HepG2 (cell line): Measurements from ENCODE around the gene NYAP2. TPM values are rescaled to one million over a fixed set of nuclear protein-coding genes. Genes with fewer than 3 reads are reported as not detected.

ENCODE experiments used
- ATAC-seq: fragments of 200-7000 bp; cut with Tn5 transposase; 3 replicates; pipeline ENCODE4 v1.9.1; 2020; ENCODE audit warnings: mild to moderate bottlenecking, moderate library complexity
- BruUV-seq: library from RNA; stranded (reverse); fragments of 400-500 nt; replicated peaks from 2 replicates; lab custom pipeline; 2021; lab: Mats Ljungman, UMichigan
- CTCF ChIA-PET: fragments of 300-600 bp; formaldehyde crosslinking; extraction: SDS; loops from one replicate; lab custom pipeline; 2021; ENCODE audit warnings: low total read pairs, inconsistent platforms, low intra/inter-chr PET ratio; lab: Yijun Ruan, JAX
- POLR2A ChIA-PET: fragments of 350-600 bp; sonication (Branson Sonifier 250); formaldehyde crosslinking; loops from one replicate; lab custom pipeline; 2020; ENCODE audit warnings: antibody characterized with exemption, inconsistent platforms; lab: Yijun Ruan, JAX
- DNase-seq: peaks from one replicate; pipeline ENCODE4 v3.0.0-alpha.2; 2015; ENCODE audit warnings: low spot score
- FAIRE-seq: peaks from 3 replicates; lab custom pipeline; 2011; peaks lifted over from hg19 to GRCh38; lab: Jason Lieb, UNC
- H2AFZ ChIP-seq: one replicate; pipeline ENCODE4 v1.6.1; 2011; ENCODE audit warnings: low read length, inconsistent platforms
- H3K27ac ChIP-seq: fragments of 300-600 bp; 3 replicates; pipeline ENCODE4 v1.8.0; 2011; ENCODE audit warnings: mixed run types, mild to moderate bottlenecking, mixed read lengths, low read length, inconsistent platforms; ENCODE audit not compliant: insufficient read depth; ENCODE audit errors: extremely low read length
- H3K27me3 ChIP-seq, 2 experiments: fragments of 200-600 bp in 1 of 2; 2 replicates in 1 of 2; 3 replicates in 1 of 2; pipeline versions ENCODE4 v1.6.0 to v1.8.0; 2011; ENCODE audit warnings: low read length in 2 of 2, mild to moderate bottlenecking in 2 of 2, moderate library complexity in 2 of 2, inconsistent platforms in 1 of 2; ENCODE audit not compliant: insufficient read depth in 2 of 2, control insufficient read depth in 1 of 2
- H3K36me3 ChIP-seq, 2 experiments: fragments of 200-600 bp in 1 of 2; replicated peaks in 1 of 2; 2 replicates in 1 of 2; 3 replicates in 1 of 2; pipeline versions ENCODE4 v1.5.1 to v1.8.0; 2011; ENCODE audit warnings: low read length in 2 of 2, inconsistent platforms in 1 of 2; ENCODE audit not compliant: insufficient read depth in 2 of 2, control insufficient read depth in 1 of 2
- H3K4me1 ChIP-seq: 2 replicates; pipeline ENCODE4 v1.5.1; 2012; ENCODE audit warnings: low read length, inconsistent platforms; ENCODE audit not compliant: insufficient read depth
- H3K4me2 ChIP-seq: 2 replicates; pipeline ENCODE4 v1.6.0; 2011; ENCODE audit warnings: low read depth, low read length, inconsistent platforms
- H3K4me3 ChIP-seq, 3 experiments: fragments of 200-600 bp in 1 of 3; sonication (generic), shearing (Covaris generic) in 1 of 3; replicated peaks in 1 of 3; 2 replicates each; pipeline ENCODE4 v1.5.1; 2011 to 2016; ENCODE audit warnings: low read length in 3 of 3, inconsistent platforms in 2 of 3, low read depth in 2 of 3, mild to moderate bottlenecking in 2 of 3, control low read depth in 1 of 3, mixed read lengths in 1 of 3; ENCODE audit not compliant: insufficient read depth in 1 of 3
- H3K79me2 ChIP-seq: one replicate; pipeline ENCODE4 v1.6.1; 2011; ENCODE audit warnings: low read length, inconsistent platforms; ENCODE audit not compliant: insufficient read depth
- H3K9ac ChIP-seq: 2 replicates; pipeline ENCODE4 v1.6.0; 2011; ENCODE audit warnings: mild to moderate bottlenecking, low read depth, low read length, inconsistent platforms; ENCODE audit not compliant: insufficient read depth
- H3K9me3 ChIP-seq: 2 replicates; pipeline ENCODE4 v1.5.1; 2012; ENCODE audit warnings: mild to moderate bottlenecking, low read length
- H4K20me1 ChIP-seq: 2 replicates; pipeline ENCODE4 v1.6.0; 2011; ENCODE audit warnings: inconsistent platforms, mild to moderate bottlenecking, low read length, moderate library complexity; ENCODE audit not compliant: insufficient read depth
- CBX5 ChIP-seq: sonication (generic); formaldehyde crosslinking; IDR thresholded peaks from 2 replicates; pipeline ENCODE4 v1.4.0; 2020; ENCODE audit warnings: missing genetic modification reagents, borderline replicate concordance
- FOXA3 ChIP-seq: IDR thresholded peaks from 2 replicates; pipeline ENCODE4 v1.6.1; 2016; ENCODE audit warnings: missing genetic modification reagents, missing compliant biosample characterization
- FOXM1 ChIP-seq: sonication (generic); formaldehyde crosslinking; IDR thresholded peaks from 2 replicates; pipeline ENCODE4 v1.5.0; 2020; ENCODE audit warnings: missing genetic modification reagents
- HES4 ChIP-seq: sonication (generic); formaldehyde crosslinking; IDR thresholded peaks from 2 replicates; pipeline ENCODE4 v1.9.0; 2021; ENCODE audit warnings: mild to moderate bottlenecking, missing genetic modification reagents, borderline replicate concordance
- MYC ChIP-seq: sonication (generic); formaldehyde crosslinking; IDR thresholded peaks from 2 replicates; pipeline ENCODE4 v1.9.0; 2021; ENCODE audit warnings: missing genetic modification reagents, borderline replicate concordance
- ZMAT3 ChIP-seq: sonication (generic); formaldehyde crosslinking; conservative IDR thresholded peaks from 2 replicates; pipeline ENCODE4 v1.7.0; 2021; ENCODE audit warnings: missing genetic modification reagents
- ZNF550 ChIP-seq: sonication (generic); formaldehyde crosslinking; IDR thresholded peaks from 2 replicates; pipeline ENCODE4 v1.4.0; 2020; ENCODE audit warnings: mild to moderate bottlenecking, missing genetic modification reagents, borderline replicate concordance
- ZSCAN22 ChIP-seq: sonication (generic); formaldehyde crosslinking; IDR thresholded peaks from 2 replicates; pipeline ENCODE4 v1.4.0; 2020; ENCODE audit warnings: mild to moderate bottlenecking, missing genetic modification reagents
- in situ Hi-C: cut with HindIII; loops from 2 replicates; pipeline ENCODE4 v1.10.0; 2017; ENCODE audit warnings: low pct_unique_long_range_greater_than_20kb; ENCODE audit not compliant: extremely low pct_ligation_motif_present
- intact Hi-C: fragments of 100-400 bp; cut with micrococcal nuclease; formaldehyde crosslinking; loops from one replicate; pipeline ENCODE4 v1.10.0; 2022; ENCODE audit not compliant: unreplicated experiment
- polyA plus RNA-seq, 8 experiments: library from polyadenylated mRNA; depleted of rRNA in 3 of 8; stranded (reverse) in 7 of 8; unstranded in 1 of 8; fragments of >200 nt; fragmentation: Illumina TruSeq in 4 of 8; extraction: Trizol in 4 of 8; gene quantifications; 2 replicates each; pipeline versions ENCODE4 v1.2.1 to v1.2.3, GENCODE V29; 2011 to 2016; ENCODE audit warnings: low read depth in 4 of 8, missing spikeins in 1 of 8, mixed read lengths in 1 of 8; ENCODE audit not compliant: insufficient read depth in 1 of 8
- total RNA-seq, 5 experiments: library from RNA; depleted of rRNA; stranded (reverse); fragments of >200 nt; fragmentation: Illumina TruSeq; extraction: Trizol; gene quantifications; 2 replicates each; pipeline ENCODE4 v1.2.3, GENCODE V29; 2016; ENCODE audit warnings: low read depth in 1 of 5
- TF ChIP-seq, protein P1 (sequence below): sonication (generic); formaldehyde crosslinking; IDR thresholded peaks from 2 replicates; pipeline ENCODE4 v1.5.1; 2020; ENCODE audit warnings: missing genetic modification reagents, mild to moderate bottlenecking, borderline replicate concordance
- TF ChIP-seq, protein P2 (sequence below): fragments of 450-650 bp; IDR thresholded peaks from 2 replicates; pipeline ENCODE4 v1.6.1; 2017
- TF ChIP-seq, protein P3 (sequence below): sonication (generic); formaldehyde crosslinking; IDR thresholded peaks from 2 replicates; pipeline ENCODE4 v1.5.0; 2020; ENCODE audit warnings: missing genetic modification reagents
- TF ChIP-seq, protein P4 (sequence below): sonication (generic); formaldehyde crosslinking; IDR thresholded peaks from 2 replicates; pipeline ENCODE4 v1.8.1; 2022; ENCODE audit warnings: low read depth, mild to moderate bottlenecking, missing genetic modification reagents
- TF ChIP-seq, protein P5 (sequence below): sonication (generic); formaldehyde crosslinking; IDR thresholded peaks from 2 replicates; pipeline ENCODE4 v1.9.0; 2022; ENCODE audit warnings: missing genetic modification reagents, mild to moderate bottlenecking, borderline replicate concordance

The NYAP2 gene
- total and polyA plus RNA-seq, 2 of the 13 experiments (the other 11 are each of a cell fraction or from before 2014, with no cell fraction given): not detected

DNA sequence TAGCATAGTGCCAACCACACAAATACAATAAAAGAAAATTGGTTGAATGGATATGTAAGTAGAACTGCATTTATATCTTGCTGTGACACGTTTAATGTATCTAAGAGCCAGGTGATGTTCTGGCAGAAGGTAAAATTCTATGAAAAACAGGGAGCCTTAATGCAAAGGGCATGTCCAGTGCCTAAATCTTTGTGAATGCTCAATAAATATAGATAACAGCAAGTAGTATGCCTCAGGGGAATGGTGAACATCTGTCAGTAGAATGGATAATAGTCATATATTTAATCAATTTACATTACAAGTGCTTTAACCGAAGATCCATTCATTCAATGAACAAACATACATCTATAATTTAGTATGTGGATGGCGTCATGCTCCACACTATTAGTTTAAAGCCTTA is 43.7 kb upstream of the NYAP2 start (continued):
- TF ChIP-seq, protein P1, sequence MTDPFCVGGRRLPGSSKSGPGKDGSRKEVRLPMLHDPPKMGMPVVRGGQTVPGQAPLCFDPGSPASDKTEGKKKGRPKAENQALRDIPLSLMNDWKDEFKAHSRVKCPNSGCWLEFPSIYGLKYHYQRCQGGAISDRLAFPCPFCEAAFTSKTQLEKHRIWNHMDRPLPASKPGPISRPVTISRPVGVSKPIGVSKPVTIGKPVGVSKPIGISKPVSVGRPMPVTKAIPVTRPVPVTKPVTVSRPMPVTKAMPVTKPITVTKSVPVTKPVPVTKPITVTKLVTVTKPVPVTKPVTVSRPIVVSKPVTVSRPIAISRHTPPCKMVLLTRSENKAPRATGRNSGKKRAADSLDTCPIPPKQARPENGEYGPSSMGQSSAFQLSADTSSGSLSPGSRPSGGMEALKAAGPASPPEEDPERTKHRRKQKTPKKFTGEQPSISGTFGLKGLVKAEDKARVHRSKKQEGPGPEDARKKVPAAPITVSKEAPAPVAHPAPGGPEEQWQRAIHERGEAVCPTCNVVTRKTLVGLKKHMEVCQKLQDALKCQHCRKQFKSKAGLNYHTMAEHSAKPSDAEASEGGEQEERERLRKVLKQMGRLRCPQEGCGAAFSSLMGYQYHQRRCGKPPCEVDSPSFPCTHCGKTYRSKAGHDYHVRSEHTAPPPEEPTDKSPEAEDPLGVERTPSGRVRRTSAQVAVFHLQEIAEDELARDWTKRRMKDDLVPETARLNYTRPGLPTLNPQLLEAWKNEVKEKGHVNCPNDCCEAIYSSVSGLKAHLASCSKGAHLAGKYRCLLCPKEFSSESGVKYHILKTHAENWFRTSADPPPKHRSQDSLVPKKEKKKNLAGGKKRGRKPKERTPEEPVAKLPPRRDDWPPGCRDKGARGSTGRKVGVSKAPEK (CRISPR knock-in tag): no peak
- no peak for TF ChIP-seq FOXM1 (CRISPR knock-in tag)
- TF ChIP-seq, protein P2, sequence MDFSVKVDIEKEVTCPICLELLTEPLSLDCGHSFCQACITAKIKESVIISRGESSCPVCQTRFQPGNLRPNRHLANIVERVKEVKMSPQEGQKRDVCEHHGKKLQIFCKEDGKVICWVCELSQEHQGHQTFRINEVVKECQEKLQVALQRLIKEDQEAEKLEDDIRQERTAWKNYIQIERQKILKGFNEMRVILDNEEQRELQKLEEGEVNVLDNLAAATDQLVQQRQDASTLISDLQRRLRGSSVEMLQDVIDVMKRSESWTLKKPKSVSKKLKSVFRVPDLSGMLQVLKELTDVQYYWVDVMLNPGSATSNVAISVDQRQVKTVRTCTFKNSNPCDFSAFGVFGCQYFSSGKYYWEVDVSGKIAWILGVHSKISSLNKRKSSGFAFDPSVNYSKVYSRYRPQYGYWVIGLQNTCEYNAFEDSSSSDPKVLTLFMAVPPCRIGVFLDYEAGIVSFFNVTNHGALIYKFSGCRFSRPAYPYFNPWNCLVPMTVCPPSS: no peak

DNA sequence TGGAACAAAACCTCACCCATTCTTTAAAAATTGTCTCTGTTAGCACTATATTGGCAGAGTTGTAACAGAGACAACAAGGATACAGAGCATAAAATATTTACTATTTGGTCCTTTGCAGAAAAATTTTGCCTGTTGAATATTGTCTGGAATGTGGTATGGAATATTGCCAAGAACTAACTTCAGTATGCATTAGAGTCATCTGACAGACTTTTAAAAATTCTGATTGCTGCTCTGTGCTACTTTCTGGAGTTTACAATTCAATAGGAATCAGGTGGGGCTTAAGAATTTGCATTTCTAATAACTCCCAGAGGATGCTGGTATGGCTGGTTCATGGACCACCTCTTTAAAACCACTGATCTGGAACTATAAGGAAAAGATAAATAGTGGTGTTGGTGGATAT is 32.8 kb upstream of the NYAP2 start:
- intact Hi-C loops (no loop called here), in situ Hi-C loops (no loop called here)
- H3K27ac ChIP-seq: no peak overlapping the region
- H2AFZ ChIP-seq: no peak overlapping the region
- FAIRE-seq (no peak), ATAC-seq (no peak), DNase-seq (no peak)
- no peak for TF ChIP-seq FOXA3 (CRISPR knock-in tag)
- no peak for TF ChIP-seq ZSCAN22
- no peak for TF ChIP-seq HES4 (CRISPR knock-in tag)
- no peak for TF ChIP-seq ZNF550 (CRISPR knock-in tag)
- TF ChIP-seq, protein P3, sequence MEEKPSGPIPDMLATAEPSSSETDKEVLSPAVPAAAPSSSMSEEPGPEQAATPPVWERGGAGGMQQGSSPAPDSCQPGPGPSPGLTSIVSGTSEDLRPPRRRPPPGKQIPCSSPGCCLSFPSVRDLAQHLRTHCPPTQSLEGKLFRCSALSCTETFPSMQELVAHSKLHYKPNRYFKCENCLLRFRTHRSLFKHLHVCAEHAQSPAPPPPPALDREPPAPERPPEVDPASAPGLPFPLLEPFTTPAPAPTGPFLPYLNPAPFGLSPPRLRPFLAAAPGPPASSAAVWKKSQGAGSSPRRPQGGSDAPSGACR (CRISPR knock-in tag): no peak
- TF ChIP-seq ZMAT3: no peak
- no peak for TF ChIP-seq MYC (CRISPR knock-in tag)
- TF ChIP-seq, protein P4, sequence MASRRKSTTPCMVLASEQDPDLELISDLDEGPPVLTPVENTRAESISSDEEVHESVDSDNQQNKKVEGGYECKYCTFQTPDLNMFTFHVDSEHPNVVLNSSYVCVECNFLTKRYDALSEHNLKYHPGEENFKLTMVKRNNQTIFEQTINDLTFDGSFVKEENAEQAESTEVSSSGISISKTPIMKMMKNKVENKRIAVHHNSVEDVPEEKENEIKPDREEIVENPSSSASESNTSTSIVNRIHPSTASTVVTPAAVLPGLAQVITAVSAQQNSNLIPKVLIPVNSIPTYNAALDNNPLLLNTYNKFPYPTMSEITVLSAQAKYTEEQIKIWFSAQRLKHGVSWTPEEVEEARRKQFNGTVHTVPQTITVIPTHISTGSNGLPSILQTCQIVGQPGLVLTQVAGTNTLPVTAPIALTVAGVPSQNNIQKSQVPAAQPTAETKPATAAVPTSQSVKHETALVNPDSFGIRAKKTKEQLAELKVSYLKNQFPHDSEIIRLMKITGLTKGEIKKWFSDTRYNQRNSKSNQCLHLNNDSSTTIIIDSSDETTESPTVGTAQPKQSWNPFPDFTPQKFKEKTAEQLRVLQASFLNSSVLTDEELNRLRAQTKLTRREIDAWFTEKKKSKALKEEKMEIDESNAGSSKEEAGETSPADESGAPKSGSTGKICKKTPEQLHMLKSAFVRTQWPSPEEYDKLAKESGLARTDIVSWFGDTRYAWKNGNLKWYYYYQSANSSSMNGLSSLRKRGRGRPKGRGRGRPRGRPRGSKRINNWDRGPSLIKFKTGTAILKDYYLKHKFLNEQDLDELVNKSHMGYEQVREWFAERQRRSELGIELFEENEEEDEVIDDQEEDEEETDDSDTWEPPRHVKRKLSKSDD: no peak
- TF ChIP-seq, protein P5, sequence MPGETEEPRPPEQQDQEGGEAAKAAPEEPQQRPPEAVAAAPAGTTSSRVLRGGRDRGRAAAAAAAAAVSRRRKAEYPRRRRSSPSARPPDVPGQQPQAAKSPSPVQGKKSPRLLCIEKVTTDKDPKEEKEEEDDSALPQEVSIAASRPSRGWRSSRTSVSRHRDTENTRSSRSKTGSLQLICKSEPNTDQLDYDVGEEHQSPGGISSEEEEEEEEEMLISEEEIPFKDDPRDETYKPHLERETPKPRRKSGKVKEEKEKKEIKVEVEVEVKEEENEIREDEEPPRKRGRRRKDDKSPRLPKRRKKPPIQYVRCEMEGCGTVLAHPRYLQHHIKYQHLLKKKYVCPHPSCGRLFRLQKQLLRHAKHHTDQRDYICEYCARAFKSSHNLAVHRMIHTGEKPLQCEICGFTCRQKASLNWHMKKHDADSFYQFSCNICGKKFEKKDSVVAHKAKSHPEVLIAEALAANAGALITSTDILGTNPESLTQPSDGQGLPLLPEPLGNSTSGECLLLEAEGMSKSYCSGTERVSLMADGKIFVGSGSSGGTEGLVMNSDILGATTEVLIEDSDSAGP: no peak
- no peak for TF ChIP-seq CBX5 (CRISPR knock-in tag)
- H3K27me3 ChIP-seq: no peaks in the 10 kb centered on the region
- ChIA-PET CTCF (no interaction called here), POLR2A (no interaction called here)
- no peak overlapping the region for H3K9ac ChIP-seq
- no TSS peak for BruUV-seq
- no peak overlapping the region for H3K4me3 ChIP-seq
- no peaks in the 10 kb centered on the region for H3K79me2 ChIP-seq
- no peaks in the 10 kb centered on the region for H3K9me3 ChIP-seq
- no peaks in the 10 kb centered on the region for H3K4me1 ChIP-seq
- no peaks in the 10 kb centered on the region for H4K20me1 ChIP-seq
- no peak overlapping the region for H3K4me2 ChIP-seq
- no peaks in the 10 kb centered on the region for H3K36me3 ChIP-seq
